Measurements from ENCODE around the gene MTCL3.

MTCL3 gene

DNA sequence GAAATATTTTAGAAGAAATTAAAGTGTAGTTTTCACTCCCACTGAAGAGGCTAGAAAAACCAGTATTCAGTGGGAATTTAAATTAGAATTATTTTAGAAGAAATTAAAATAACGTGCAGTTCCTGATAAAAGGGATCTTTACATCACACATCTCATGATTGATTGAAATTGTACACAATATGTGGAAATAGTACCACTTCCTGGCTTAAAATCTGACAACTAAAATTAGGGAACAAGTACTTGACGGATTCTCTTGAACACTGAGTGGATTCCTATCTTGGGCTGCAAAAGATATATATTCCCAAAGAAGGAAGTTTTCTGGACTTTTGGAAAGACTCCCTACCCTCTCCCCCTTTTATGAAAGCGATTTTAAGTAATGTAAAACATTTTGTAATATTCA, 14.6 kb upstream of the MTCL3 start:
- DNase-seq: no peak
- Histone ChIP-seq H3K4me2 (ENCODE audit: low read depth, low read length) (no peak overlapping the region), H3K9me3 (replicated peaks; ENCODE audit: insufficient read depth, low read length) (no peaks in the 10 kb centered on the region), H3K27ac (ENCODE audit: low read length) (no peak overlapping the region), H3K9ac (ENCODE audit: low read length) (no peak overlapping the region), H4K20me1 (ENCODE audit: insufficient read depth, low read length) (no peaks in the 10 kb centered on the region), H3K9me2 (replicated peaks; ENCODE audit: insufficient read depth, low read length) (no peaks in the 10 kb centered on the region), H3K79me2 (ENCODE audit: low read length) (no peaks in the 10 kb centered on the region), H3K4me3 (ENCODE audit: low read length) (no peak overlapping the region), H3F3A (ENCODE audit: insufficient read depth, low read length) (no peaks in the 10 kb centered on the region), H2AFZ (ENCODE audit: low read length) (no peak overlapping the region), H3K4me1 (ENCODE audit: low read length) (no peaks in the 10 kb centered on the region), H3K27me3 (replicated peaks; ENCODE audit: insufficient read depth, low read length) (no peaks in the 10 kb centered on the region), H3K36me3 (replicated peaks; ENCODE audit: insufficient read depth, low read length) (no peaks in the 10 kb centered on the region)
- TF ChIP-seq EZH2phosphoT487 (IDR thresholded peaks at IDR 0.05; ENCODE audit: low read length) (no peak), EZH2 (optimal IDR thresholded peaks at IDR 0.05; ENCODE audit: low read depth, low read length) (no peak)
- TF ChIP-seq, protein P1, sequence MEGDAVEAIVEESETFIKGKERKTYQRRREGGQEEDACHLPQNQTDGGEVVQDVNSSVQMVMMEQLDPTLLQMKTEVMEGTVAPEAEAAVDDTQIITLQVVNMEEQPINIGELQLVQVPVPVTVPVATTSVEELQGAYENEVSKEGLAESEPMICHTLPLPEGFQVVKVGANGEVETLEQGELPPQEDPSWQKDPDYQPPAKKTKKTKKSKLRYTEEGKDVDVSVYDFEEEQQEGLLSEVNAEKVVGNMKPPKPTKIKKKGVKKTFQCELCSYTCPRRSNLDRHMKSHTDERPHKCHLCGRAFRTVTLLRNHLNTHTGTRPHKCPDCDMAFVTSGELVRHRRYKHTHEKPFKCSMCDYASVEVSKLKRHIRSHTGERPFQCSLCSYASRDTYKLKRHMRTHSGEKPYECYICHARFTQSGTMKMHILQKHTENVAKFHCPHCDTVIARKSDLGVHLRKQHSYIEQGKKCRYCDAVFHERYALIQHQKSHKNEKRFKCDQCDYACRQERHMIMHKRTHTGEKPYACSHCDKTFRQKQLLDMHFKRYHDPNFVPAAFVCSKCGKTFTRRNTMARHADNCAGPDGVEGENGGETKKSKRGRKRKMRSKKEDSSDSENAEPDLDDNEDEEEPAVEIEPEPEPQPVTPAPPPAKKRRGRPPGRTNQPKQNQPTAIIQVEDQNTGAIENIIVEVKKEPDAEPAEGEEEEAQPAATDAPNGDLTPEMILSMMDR (IDR thresholded peaks at IDR 0.05; ENCODE audit: low read length): no peak

DNA sequence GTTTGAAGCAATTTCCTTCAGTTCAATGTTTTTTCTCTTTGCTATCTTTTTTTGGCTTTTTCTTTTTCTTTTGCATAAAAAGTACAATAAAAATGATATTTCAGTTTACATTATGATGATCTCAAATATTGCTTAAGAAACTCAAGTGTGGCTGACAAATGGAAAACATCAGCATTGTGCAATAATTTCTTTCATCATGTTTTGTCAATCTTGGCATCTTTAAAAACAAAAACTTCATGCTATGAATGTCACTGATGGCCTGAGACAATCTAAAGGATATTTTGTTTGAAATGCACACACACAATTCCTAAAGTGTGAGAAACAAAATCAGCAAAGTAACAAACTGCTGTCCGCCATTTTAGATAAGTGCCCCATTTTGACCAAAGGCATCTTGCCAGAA, 13.9 kb upstream of the MTCL3 start:
- Histone ChIP-seq H3K27me3 (replicated peaks; ENCODE audit: insufficient read depth, low read length) (no peaks in the 10 kb centered on the region), H3K79me2 (ENCODE audit: low read length) (no peaks in the 10 kb centered on the region), H3K9me2 (replicated peaks; ENCODE audit: insufficient read depth, low read length) (no peaks in the 10 kb centered on the region), H3K9me3 (replicated peaks; ENCODE audit: insufficient read depth, low read length) (no peaks in the 10 kb centered on the region), H3K4me3 (ENCODE audit: low read length) (no peak overlapping the region), H3K4me1 (ENCODE audit: low read length) (no peaks in the 10 kb centered on the region), H3K4me2 (ENCODE audit: low read depth, low read length) (no peak overlapping the region), H3K9ac (ENCODE audit: low read length) (no peak overlapping the region), H3K36me3 (replicated peaks; ENCODE audit: insufficient read depth, low read length) (no peaks in the 10 kb centered on the region), H3K27ac (ENCODE audit: low read length) (no peak overlapping the region), H3F3A (ENCODE audit: insufficient read depth, low read length) (no peaks in the 10 kb centered on the region), H4K20me1 (ENCODE audit: insufficient read depth, low read length) (no peaks in the 10 kb centered on the region), H2AFZ (ENCODE audit: low read length) (no peak overlapping the region)
- TF ChIP-seq EZH2phosphoT487 (IDR thresholded peaks at IDR 0.05; ENCODE audit: low read length) (no peak), EZH2 (optimal IDR thresholded peaks at IDR 0.05; ENCODE audit: low read depth, low read length) (no peak)
- TF ChIP-seq, protein P1 (IDR thresholded peaks at IDR 0.05; ENCODE audit: low read length): no peak
- DNase-seq: no peak

DNA sequence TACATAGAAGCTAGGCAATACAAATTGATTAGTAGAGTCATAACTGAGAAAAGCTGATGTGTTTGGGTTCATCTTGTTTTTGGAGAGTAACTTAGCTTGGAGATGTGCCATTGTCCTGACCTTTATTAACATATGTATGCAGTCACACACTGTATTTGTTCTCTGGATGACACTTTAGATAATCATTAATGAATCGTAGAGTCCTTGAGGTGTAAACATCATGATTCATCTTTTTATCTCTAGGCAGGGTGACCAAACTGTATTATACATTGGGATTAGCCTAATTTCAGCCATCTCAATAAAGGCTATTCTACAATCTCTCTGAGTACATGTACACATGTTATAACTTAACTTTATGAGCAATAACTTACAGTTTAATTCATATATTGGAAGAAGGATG, 3.6 kb upstream of the MTCL3 start:
- no peaks in the 10 kb centered on the region for H3K4me1 ChIP-seq (ENCODE audit: low read length)
- no peak overlapping the region for H2AFZ ChIP-seq (ENCODE audit: low read length)
- no peak for DNase-seq
- H3K9me2 ChIP-seq (replicated peaks; ENCODE audit: insufficient read depth, low read length): no peaks in the 10 kb centered on the region
- H3K9me3 ChIP-seq (replicated peaks; ENCODE audit: insufficient read depth, low read length): no peaks in the 10 kb centered on the region
- H3K27ac ChIP-seq (ENCODE audit: low read length): no peak overlapping the region
- H4K20me1 ChIP-seq (ENCODE audit: insufficient read depth, low read length): no peaks in the 10 kb centered on the region
- no peak overlapping the region for H3K4me2 ChIP-seq (ENCODE audit: low read depth, low read length)
- H3K9ac ChIP-seq (ENCODE audit: low read length): no peak overlapping the region
- H3K79me2 ChIP-seq (ENCODE audit: low read length): no peaks in the 10 kb centered on the region
- H3K4me3 ChIP-seq (ENCODE audit: low read length): no peak overlapping the region
- H3K27me3 ChIP-seq (replicated peaks; ENCODE audit: insufficient read depth, low read length): no peaks in the 10 kb centered on the region
- TF ChIP-seq EZH2 (optimal IDR thresholded peaks at IDR 0.05; ENCODE audit: low read depth, low read length) (no peak), EZH2phosphoT487 (IDR thresholded peaks at IDR 0.05; ENCODE audit: low read length) (no peak)
- TF ChIP-seq, protein P1 (IDR thresholded peaks at IDR 0.05; ENCODE audit: low read length): no peak
- H3F3A ChIP-seq (ENCODE audit: insufficient read depth, low read length): no peaks in the 10 kb centered on the region
- H3K36me3 ChIP-seq (replicated peaks; ENCODE audit: insufficient read depth, low read length): no peaks in the 10 kb centered on the region
